T-helper 2 cell treated with Interferon-gamma antibody and Interleukin-4, amounts not matched to agents 100 ng/mL and 5 ng/mL, for 36 hours (primary cell): ENCODE data around the gene FAM43A. TPM values are rescaled to one million over a fixed set of nuclear protein-coding genes. Genes with fewer than 3 reads are reported as not detected.

Source experiments
- intact Hi-C: fragments of 100-400 bp; cut with micrococcal nuclease; formaldehyde crosslinking; loops from one replicate; pipeline ENCODE4 v1.15.1; 2023
- total RNA-seq: library from RNA; stranded (reverse); gene quantifications from 2 replicates; pipeline ENCODE4 v1.2.3, GENCODE V29; 2022

The FAM43A gene
- total RNA-seq, 1 donor from 2014 or later = 2.4 TPM

GRCh38 chr3:194702545-194702944, 16.9 kb downstream of the FAM43A start:
- intact Hi-C loops = no loop called here

- intact Hi-C loops = no loop called here
These were observed 19.5 kb downstream of the FAM43A start for GRCh38 chr3:194705227-194705626.

GRCh38 chr3:194705761-194706160, 20.1 kb downstream of the FAM43A start:
- intact Hi-C loops = no loop called here

GRCh38 chr3:194707147-194707540, 21.5 kb downstream of the FAM43A start:
- intact Hi-C loops = no loop called here

GRCh38 chr3:194711286-194711685, 25.6 kb downstream of the FAM43A start:
- intact Hi-C loops = no loop called here

- intact Hi-C loops = no loop called here
These were observed 26.2 kb downstream of the FAM43A start for GRCh38 chr3:194711913-194712312.

GRCh38 chr3:194713299-194714136, 27.8 kb downstream of the FAM43A start:
- intact Hi-C loops = no loop called here

DNA sequence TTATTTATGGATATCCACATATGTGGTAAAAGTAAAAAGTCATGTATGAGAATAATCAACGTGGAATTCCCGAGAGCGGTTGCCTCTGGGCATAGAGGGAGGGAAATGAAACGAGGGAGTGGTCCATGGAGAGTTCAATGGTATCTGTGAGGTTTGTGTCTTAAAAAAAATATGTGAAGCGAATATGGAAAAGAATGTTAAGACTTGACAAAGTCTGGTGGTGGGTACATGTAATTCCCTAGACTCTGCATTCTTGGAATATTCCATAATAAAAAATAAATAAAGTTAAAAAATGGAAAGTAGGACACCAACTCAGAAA, 28.4 kb downstream of the FAM43A start:
- intact Hi-C loops = no loop called here

DNA sequence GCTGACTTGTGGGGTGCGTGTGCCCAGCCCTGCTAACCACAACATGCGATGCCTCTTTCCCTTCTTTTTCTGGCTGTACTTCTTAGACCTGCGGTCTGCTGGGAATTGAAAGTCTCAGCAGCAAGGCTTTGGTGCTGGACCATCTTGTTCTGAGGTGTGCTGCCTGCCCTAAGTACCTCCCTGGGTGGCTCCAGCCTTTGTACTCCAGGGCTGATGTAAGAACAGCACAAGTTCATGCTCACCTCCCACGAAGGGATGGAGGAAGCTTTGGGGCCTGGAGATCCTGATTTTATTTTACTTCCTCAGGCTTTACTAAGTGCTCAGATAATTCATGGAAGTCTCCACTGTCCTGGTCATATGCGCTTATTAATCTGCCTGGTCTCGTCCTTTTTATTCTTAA, 28.9 kb downstream of the FAM43A start:
- intact Hi-C loops = no loop called here

- intact Hi-C loops = no loop called here
These were observed 29.5 kb downstream of the FAM43A start for GRCh38 chr3:194715022-194715800.

- intact Hi-C loops = no loop called here
These were observed 32.4 kb downstream of the FAM43A start for GRCh38 chr3:194718079-194718478.

DNA sequence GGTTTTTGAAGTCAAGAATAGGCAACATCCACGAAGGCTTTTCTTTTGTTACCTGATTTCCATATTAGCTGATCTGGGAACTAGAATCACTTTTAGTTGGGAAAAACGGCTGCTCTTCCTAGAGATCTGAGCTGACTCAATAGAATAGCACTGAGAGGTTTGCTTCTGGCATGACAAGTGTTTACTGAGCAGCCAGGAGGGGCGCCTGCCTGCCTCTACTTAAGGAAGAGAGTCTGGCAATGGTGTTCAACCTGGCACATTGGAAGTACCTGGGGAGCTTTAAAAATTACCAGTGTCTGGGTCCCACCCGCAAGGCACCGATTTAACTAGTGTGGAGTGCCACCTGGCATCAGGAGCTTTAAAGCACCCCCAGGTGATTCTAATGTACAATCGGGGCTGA, 34.4 kb downstream of the FAM43A start:
- intact Hi-C loops = no loop called here

- intact Hi-C loops = no loop called here
These were observed 38.3 kb downstream of the FAM43A start for GRCh38 chr3:194723846-194724618.

GRCh38 chr3:194725346-194725745, 39.7 kb downstream of the FAM43A start:
- intact Hi-C loops = no loop called here

DNA sequence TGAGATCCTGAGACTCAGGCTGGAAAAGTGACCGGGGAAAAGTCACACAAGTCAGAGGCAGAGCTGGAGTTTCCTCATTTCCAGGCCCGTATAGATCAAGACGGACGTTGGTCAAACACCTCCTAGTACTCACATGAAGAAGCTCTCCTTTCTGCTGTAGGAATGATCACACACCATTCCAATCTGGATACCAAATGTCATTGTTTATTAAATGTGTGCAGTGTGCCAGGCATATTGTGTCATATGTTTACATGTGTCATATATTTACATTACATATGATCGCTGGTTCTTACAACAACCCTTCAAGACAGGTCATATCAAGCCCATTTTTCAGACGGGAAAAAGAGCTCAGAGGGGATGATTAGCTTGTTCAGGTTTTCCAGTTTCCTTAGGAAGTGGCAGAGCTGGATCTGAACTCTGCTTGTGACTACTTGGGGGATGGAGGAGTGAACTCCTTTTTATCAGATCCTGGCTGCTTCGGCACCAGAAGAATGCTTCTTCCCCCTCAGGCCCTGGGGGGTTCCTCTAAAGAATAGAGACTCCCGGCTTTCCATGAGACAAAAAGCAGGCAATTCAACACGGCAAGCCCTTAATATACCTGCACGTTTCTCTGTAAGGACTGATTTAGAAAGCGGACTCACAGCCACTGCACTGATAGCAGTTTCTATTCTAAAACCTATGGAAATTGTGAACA, 41.9 kb downstream of the FAM43A start:
- intact Hi-C loops = no loop called here

DNA sequence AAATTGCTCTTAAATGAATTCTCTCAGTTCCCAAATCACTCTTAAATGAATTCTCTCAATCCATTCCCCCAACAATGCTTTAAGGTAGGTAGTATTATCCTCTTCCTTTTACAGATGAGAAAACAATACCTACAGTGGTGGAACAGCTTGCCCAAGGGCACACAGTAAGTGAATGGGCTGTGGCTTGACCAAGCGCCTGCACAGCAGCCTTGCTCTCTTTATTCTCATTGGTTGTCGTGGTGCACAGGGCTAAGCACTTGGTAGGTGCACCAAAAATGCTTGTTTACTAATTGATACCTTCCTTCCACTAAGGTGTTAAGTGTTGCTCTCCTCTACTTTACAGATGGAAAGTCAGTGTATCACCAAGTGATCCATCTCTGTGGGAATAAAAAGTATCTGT, 43.3 kb downstream of the FAM43A start:
- intact Hi-C loops = no loop called here

GRCh38 chr3:194730365-194730764, 44.7 kb downstream of the FAM43A start:
- intact Hi-C loops = no loop called here

GRCh38 chr3:194731506-194732073, 45.9 kb downstream of the FAM43A start:
- intact Hi-C loops = no loop called here

GRCh38 chr3:194732617-194733016, 46.9 kb downstream of the FAM43A start:
- intact Hi-C loops = no loop called here

DNA sequence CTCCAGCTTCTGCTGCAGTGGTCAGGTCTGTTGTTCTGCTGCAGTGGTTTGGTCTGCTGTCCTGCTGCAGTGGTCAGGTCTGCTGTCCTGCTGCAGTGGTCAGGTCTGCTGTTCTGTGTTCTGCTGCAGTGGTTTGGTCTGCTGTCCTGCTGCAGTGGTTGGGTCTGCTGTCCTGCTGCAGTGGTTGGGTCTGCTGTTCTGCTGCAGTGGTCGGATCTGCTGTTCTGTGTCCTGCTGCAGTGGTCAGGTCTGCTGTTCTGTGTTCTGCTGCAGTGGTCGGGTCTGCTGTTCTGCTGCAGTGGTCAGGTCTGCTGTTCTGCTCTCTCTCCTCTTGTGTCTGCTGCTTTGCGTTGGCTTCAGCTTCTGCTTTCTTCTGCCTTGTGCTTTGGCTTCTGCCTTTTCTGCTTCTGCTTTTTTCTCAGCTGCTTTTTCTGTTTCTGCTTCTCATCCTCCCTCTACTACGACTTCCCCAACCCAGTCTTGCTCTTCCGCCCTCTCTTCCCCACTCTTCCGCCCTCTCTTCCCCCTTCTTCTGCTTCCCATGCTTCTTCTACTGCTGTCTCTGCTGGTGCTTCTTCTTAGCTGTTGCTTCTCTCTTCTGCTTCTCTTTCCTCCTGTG, 50.7 kb downstream of the FAM43A start:
- intact Hi-C loops = no loop called here
